Naive B cell (primary cell): Measurements from ENCODE around the gene ETV1. TPM values are rescaled to one million over a fixed set of nuclear protein-coding genes. Genes with fewer than 3 reads are reported as not detected.

ENCODE experiments used
- ATAC-seq, 2 donors: fragments of 150-1000 bp; cut with Tn5 transposase; 2 replicates each; pipeline ENCODE4 v1.10.0; 2021; ENCODE audit warnings: low read depth in 2 of 2, mild to moderate bottlenecking in 2 of 2, moderate library complexity in 2 of 2
- DNase-seq: peaks from one replicate; pipeline ENCODE4 v3.0.0; 2022
- H3K27ac Mint-ChIP-seq, 6 donors: one replicate each; pipeline ENCODE4 v1.8.0; 2020 to 2022; ENCODE audit warnings: mild to moderate bottlenecking in 6 of 6, mixed read lengths in 6 of 6, moderate library complexity in 5 of 6, inconsistent platforms in 2 of 6
- H3K27me3 Mint-ChIP-seq, 3 donors: one replicate each; pipeline ENCODE4 v1.8.0; 2021 to 2022; ENCODE audit warnings: mixed read lengths in 3 of 3, mild to moderate bottlenecking in 1 of 3
- H3K36me3 Mint-ChIP-seq, 2 donors: one replicate each; pipeline ENCODE4 v1.8.0; 2020 to 2022; ENCODE audit warnings: mixed read lengths in 2 of 2, inconsistent platforms in 1 of 2, mild to moderate bottlenecking in 1 of 2
- H3K4me1 Mint-ChIP-seq, 3 donors: one replicate each; pipeline ENCODE4 v1.8.0; 2020 to 2022; ENCODE audit warnings: mixed read lengths in 3 of 3, inconsistent platforms in 1 of 3, mild to moderate bottlenecking in 1 of 3, moderate library complexity in 1 of 3
- H3K4me3 Mint-ChIP-seq, 8 donors: one replicate each; pipeline ENCODE4 v1.8.0; 2020 to 2022; ENCODE audit warnings: mild to moderate bottlenecking in 8 of 8, mixed read lengths in 8 of 8, moderate library complexity in 8 of 8, inconsistent platforms in 2 of 8
- H3K9me3 Mint-ChIP-seq, 7 donors: one replicate each; pipeline ENCODE4 v1.8.0; 2020 to 2022; ENCODE audit warnings: mixed read lengths in 7 of 7, mild to moderate bottlenecking in 5 of 7, inconsistent platforms in 2 of 7, moderate library complexity in 1 of 7
- polyA plus RNA-seq, 6 donors: library from polyadenylated mRNA; unstranded; fragments of 300-500 nt; fragmentation: Illumina TruSeq; gene quantifications; one replicate each; pipeline ENCODE4 v1.2.3, GENCODE V29; 2021; ENCODE audit warnings: low read depth in 6 of 6

Gene ETV1
- polyA plus RNA-seq, 6 donors from 2014 or later, result not detected

- Mint-ChIP-seq H3K4me3 (no peak overlapping the region), H3K27me3 (no peaks in the 10 kb centered on the region), H3K36me3 (no peaks in the 10 kb centered on the region), H3K4me1 (peaks cover 0 to 2% (median 0%) of the 10 kb centered on the region in 3 donors), H3K9me3 (peaks cover 0 to 6% (median 2%) of the 10 kb centered on the region in 7 donors), H3K27ac (no peak overlapping the region)
- ATAC-seq, result no peak
- no peak for DNase-seq
Observed at GRCh38 chr7:13845601-13846000, 143.9 kb downstream of the ETV1 start.

GRCh38 chr7:13844954-13845353 lies 144.5 kb downstream of the ETV1 start:
- H3K36me3 Mint-ChIP-seq, result no peaks in the 10 kb centered on the region
- DNase-seq, result no peak
- H3K27ac Mint-ChIP-seq, result no peak overlapping the region
- peaks cover 0 to 6% (median 2%) of the 10 kb centered on the region in 7 donors for H3K9me3 Mint-ChIP-seq
- H3K4me1 Mint-ChIP-seq, result peaks cover 0 to 2% (median 0%) of the 10 kb centered on the region in 3 donors
- no peak overlapping the region for H3K4me3 Mint-ChIP-seq
- no peak for ATAC-seq
- no peaks in the 10 kb centered on the region for H3K27me3 Mint-ChIP-seq

- ATAC-seq (no peak), DNase-seq (no peak)
- Mint-ChIP-seq H3K4me3 (no peak overlapping the region), H3K9me3 (peaks cover 0 to 4% (median 2%) of the 10 kb centered on the region in 7 donors), H3K27ac (peak overlapping the region in 1 of 6 donors; percentile 39), H3K27me3 (no peaks in the 10 kb centered on the region), H3K4me1 (no peaks in the 10 kb centered on the region), H3K36me3 (no peaks in the 10 kb centered on the region)
Observed at GRCh38 chr7:13841284-13841683, 148.2 kb downstream of the ETV1 start.
